Mucosa of rectum (tissue), 2 donors: ENCODE results near the gene GRAMD4.

Experiments
- H3K27ac ChIP-seq, 2 donors: one replicate each; pipeline ENCODE4 v1.7.0; 2013; ENCODE audit warnings: inconsistent platforms in 2 of 2, low read depth in 2 of 2, low read length in 2 of 2
- H3K27me3 ChIP-seq, 2 donors: one replicate each; pipeline ENCODE4 v1.7.0; 2013; ENCODE audit warnings: low read length in 2 of 2; ENCODE audit not compliant: control insufficient read depth in 2 of 2, insufficient read depth in 2 of 2
- H3K36me3 ChIP-seq, 2 donors: one replicate each; pipeline ENCODE4 v1.7.0; 2013; ENCODE audit warnings: low read length in 2 of 2; ENCODE audit not compliant: control insufficient read depth in 2 of 2, insufficient read depth in 2 of 2
- H3K4me1 ChIP-seq, 2 donors: one replicate each; pipeline ENCODE4 v1.7.0; 2013; ENCODE audit warnings: low read length in 2 of 2, mild to moderate bottlenecking in 1 of 2; ENCODE audit not compliant: control insufficient read depth in 2 of 2, insufficient read depth in 2 of 2
- H3K4me3 ChIP-seq, 2 donors: one replicate each; pipeline ENCODE4 v1.7.0; 2013; ENCODE audit warnings: low read length in 2 of 2
- H3K9ac ChIP-seq, 2 donors: one replicate each; pipeline ENCODE4 v1.7.0; 2013; ENCODE audit warnings: low read length in 2 of 2, low read depth in 1 of 2, mild to moderate bottlenecking in 1 of 2
- H3K9me3 ChIP-seq, 2 donors: one replicate each; pipeline ENCODE4 v1.7.0; 2013; ENCODE audit warnings: low read length in 2 of 2; ENCODE audit not compliant: control insufficient read depth in 2 of 2
- donor health status: healthy.
- donor health status: Normal muscosa, but diverticular disease.

The GRAMD4 gene

GRCh38 chr22:46712288-46712687, 92.1 kb downstream of the GRAMD4 start:
- peaks cover 45 to 51% of the 10 kb centered on the region in 2 donors for H3K36me3 ChIP-seq
- H3K4me1 ChIP-seq, result no peaks in the 10 kb centered on the region
- H3K27me3 ChIP-seq, result no peaks in the 10 kb centered on the region
- H3K9ac ChIP-seq, result no peak overlapping the region
- no peaks in the 10 kb centered on the region for H3K9me3 ChIP-seq
- no peak overlapping the region for H3K4me3 ChIP-seq
- no peak overlapping the region for H3K27ac ChIP-seq

GRCh38 chr22:46714550-46714949, 94.4 kb downstream of the GRAMD4 start:
- Histone ChIP-seq H3K27ac (no peak overlapping the region), H3K9ac (no peak overlapping the region), H3K9me3 (no peaks in the 10 kb centered on the region), H3K36me3 (peaks cover 36 to 48% of the 10 kb centered on the region in 2 donors), H3K4me1 (no peaks in the 10 kb centered on the region), H3K27me3 (no peaks in the 10 kb centered on the region), H3K4me3 (no peak overlapping the region)

GRCh38 chr22:46719921-46720320, 99.7 kb downstream of the GRAMD4 start:
- no peaks in the 10 kb centered on the region for H3K9me3 ChIP-seq
- H3K36me3 ChIP-seq, result peaks cover 27 to 35% of the 10 kb centered on the region in 2 donors
- H3K27me3 ChIP-seq, result no peaks in the 10 kb centered on the region
- no peak overlapping the region for H3K9ac ChIP-seq
- H3K27ac ChIP-seq, result no peak overlapping the region
- H3K4me3 ChIP-seq, result no peak overlapping the region
- no peaks in the 10 kb centered on the region for H3K4me1 ChIP-seq

GRCh38 chr22:46721501-46722085, 101.4 kb downstream of the GRAMD4 start:
- H3K9ac ChIP-seq, result no peak overlapping the region
- peaks cover 4 to 5% of the 10 kb centered on the region in 2 donors for H3K4me1 ChIP-seq
- H3K27me3 ChIP-seq, result no peaks in the 10 kb centered on the region
- H3K9me3 ChIP-seq, result no peaks in the 10 kb centered on the region
- no peak overlapping the region for H3K27ac ChIP-seq
- H3K4me3 ChIP-seq, result no peak overlapping the region
- H3K36me3 ChIP-seq, result peaks cover 38 to 46% of the 10 kb centered on the region in 2 donors

GRCh38 chr22:46723882-46724281, 103.7 kb downstream of the GRAMD4 start:
- H3K27me3 ChIP-seq, result no peaks in the 10 kb centered on the region
- H3K27ac ChIP-seq, result no peak overlapping the region
- no peak overlapping the region for H3K9ac ChIP-seq
- peaks cover 5 to 14% of the 10 kb centered on the region in 2 donors for H3K4me1 ChIP-seq
- H3K4me3 ChIP-seq, result no peak overlapping the region
- H3K9me3 ChIP-seq, result no peaks in the 10 kb centered on the region
- H3K36me3 ChIP-seq, result peaks cover 30 to 34% of the 10 kb centered on the region in 2 donors

GRCh38 chr22:46725096-46725495, 104.9 kb downstream of the GRAMD4 start:
- H3K27me3 ChIP-seq, result no peaks in the 10 kb centered on the region
- no peak overlapping the region for H3K4me3 ChIP-seq
- peaks cover 6 to 14% of the 10 kb centered on the region in 2 donors for H3K4me1 ChIP-seq
- H3K9me3 ChIP-seq, result no peaks in the 10 kb centered on the region
- no peak overlapping the region for H3K9ac ChIP-seq
- H3K36me3 ChIP-seq, result peaks cover 19 to 26% of the 10 kb centered on the region in 2 donors
- H3K27ac ChIP-seq, result no peak overlapping the region

- no peaks in the 10 kb centered on the region for H3K9me3 ChIP-seq
- H3K9ac ChIP-seq, result no peak overlapping the region
- no peak overlapping the region for H3K4me3 ChIP-seq
- no peak overlapping the region for H3K27ac ChIP-seq
- no peaks in the 10 kb centered on the region for H3K27me3 ChIP-seq
- H3K36me3 ChIP-seq, result peaks cover 19 to 26% of the 10 kb centered on the region in 2 donors
- H3K4me1 ChIP-seq, result peaks cover 14 to 22% of the 10 kb centered on the region in 2 donors
Measured at GRCh38 chr22:46726066-46726985, 106.1 kb downstream of the GRAMD4 start.

GRCh38 chr22:46726986-46727317, 106.8 kb downstream of the GRAMD4 start:
- peaks cover 20 to 28% of the 10 kb centered on the region in 2 donors for H3K4me1 ChIP-seq
- no peak overlapping the region for H3K4me3 ChIP-seq
- no peaks in the 10 kb centered on the region for H3K27me3 ChIP-seq
- H3K27ac ChIP-seq, result no peak overlapping the region
- H3K36me3 ChIP-seq, result peaks cover 15 to 25% of the 10 kb centered on the region in 2 donors
- H3K9ac ChIP-seq, result no peak overlapping the region
- H3K9me3 ChIP-seq, result no peaks in the 10 kb centered on the region

GRCh38 chr22:46727813-46728364, 107.7 kb downstream of the GRAMD4 start:
- Histone ChIP-seq H3K27ac (no peak overlapping the region), H3K9me3 (no peaks in the 10 kb centered on the region), H3K4me1 (peaks cover 27 to 31% of the 10 kb centered on the region in 2 donors), H3K9ac (no peak overlapping the region), H3K36me3 (peaks cover 15 to 23% of the 10 kb centered on the region in 2 donors), H3K4me3 (no peak overlapping the region), H3K27me3 (no peaks in the 10 kb centered on the region)

- H3K27ac ChIP-seq, result no peak overlapping the region
- H3K9me3 ChIP-seq, result no peaks in the 10 kb centered on the region
- H3K4me3 ChIP-seq, result no peak overlapping the region
- peaks cover 27 to 31% of the 10 kb centered on the region in 2 donors for H3K4me1 ChIP-seq
- no peak overlapping the region for H3K9ac ChIP-seq
- peaks cover 15 to 23% of the 10 kb centered on the region in 2 donors for H3K36me3 ChIP-seq
- no peaks in the 10 kb centered on the region for H3K27me3 ChIP-seq
Measured at GRCh38 chr22:46728470-46728869, 108.3 kb downstream of the GRAMD4 start.
